Renal cortical epithelial cell (primary cell): ENCODE results near the gene MIPOL1. TPM values are rescaled to one million over a fixed set of nuclear protein-coding genes. Genes with fewer than 3 reads are reported as not detected.
"Not testable (repeated sequence)": the region's sequence is repeated elsewhere in the genome, so short reads cannot be mapped to it uniquely, and the experiment has no call there.

Source experiments
- DNase-seq: peaks from one replicate; pipeline ENCODE4 v3.0.0-alpha.2; 2011; ENCODE audit warnings: low read depth
- total RNA-seq: library from RNA; depleted of rRNA; stranded (reverse); fragments of >200 nt; gene quantifications from 2 replicates; pipeline ENCODE4 v1.2.3, GENCODE V29; 2014

The MIPOL1 gene
- 6.4 and 18.3 TPM in 2 replicates for total RNA-seq

DNA sequence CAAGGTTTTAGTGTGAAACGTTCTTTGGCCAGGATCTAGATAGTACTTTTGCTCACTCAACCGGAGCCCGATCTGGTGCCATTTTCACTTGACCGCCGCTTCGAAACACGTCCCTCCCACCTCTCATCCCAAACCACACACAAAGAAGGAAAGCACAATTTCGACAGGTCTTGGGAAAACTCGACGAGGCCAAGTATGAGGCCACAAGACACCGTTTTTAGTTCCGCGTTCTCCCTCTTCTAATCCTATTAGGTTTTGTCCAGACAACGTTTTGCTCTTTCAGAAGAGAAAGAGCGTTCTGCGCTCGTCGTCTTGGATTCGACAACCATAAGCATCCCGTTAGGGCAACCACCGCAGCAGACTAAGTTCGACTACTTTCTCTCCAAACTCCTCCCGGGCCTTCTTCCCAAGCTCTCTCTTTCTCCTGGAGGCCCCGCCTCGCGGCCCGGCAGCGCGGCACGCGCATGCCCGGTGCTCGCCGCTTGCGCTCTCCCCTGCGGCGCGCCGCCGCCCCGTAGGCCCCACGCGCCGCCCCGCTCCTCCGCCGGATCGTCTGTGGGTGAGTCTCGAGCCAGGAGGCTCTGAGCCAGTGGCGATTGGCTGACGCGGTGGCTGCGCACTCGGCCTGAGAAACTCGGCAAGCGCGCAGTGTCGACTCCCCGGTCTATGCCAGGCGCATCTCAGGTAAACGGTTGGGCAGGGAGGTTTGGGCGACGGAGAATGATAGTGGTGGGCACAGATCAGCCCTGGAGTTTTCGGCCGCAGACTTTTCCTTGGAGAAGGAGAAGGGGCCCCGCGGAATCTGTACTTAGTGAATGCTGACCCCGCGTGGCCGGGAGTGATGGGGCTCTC lies at the start of gene MIPOL1:
Gene MIPOL1 (plus strand): TSS at position 517 of the 852 bp plus-strand sequence. CDS start 49,952 bp downstream, outside the sequence.
- peak; percentile 68 for DNase-seq

DNA sequence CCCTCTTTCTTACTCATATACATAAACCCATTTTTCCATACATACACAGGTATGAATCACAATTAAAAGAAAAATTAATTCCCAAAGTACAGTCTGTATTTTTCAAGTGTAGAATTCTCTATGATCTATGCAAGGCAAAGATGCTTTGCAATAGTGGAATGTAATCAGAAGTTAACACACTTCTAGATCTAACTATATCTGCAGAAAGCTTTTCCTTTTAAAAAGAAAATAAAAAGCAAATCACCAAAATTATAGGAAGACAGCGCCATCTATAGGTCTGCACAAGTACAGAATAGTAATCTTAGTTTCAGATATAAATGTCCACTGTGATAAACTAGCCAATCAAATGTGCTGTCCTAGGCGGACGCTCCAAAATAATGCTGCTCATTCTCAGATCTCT lies 47.3 kb upstream of the MIPOL1 start:
- peak; percentile 53 for DNase-seq

GRCh38 chr14:37153005-37153404 lies 44.7 kb upstream of the MIPOL1 start:
- no peak for DNase-seq

DNA sequence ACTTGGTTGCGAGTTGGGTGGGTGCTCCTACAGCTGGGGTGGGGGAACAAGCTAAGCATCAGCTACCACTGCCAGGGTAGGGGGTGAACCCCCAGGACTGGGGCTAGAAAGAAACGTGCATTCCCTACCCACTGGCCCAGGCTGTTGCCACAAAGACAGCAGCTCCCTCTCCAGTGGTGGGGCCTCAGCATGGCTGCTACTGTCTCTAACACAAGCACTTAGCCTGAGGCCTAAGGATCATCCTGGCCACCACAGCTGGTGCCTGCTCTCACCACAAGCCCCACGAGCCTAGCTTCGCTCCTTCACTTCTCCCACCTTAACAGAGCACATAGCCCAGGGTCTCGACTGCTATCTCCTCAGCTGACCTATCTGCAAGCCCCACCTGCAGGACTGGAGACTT lies 44.3 kb upstream of the MIPOL1 start:
- no peak for DNase-seq

DNA sequence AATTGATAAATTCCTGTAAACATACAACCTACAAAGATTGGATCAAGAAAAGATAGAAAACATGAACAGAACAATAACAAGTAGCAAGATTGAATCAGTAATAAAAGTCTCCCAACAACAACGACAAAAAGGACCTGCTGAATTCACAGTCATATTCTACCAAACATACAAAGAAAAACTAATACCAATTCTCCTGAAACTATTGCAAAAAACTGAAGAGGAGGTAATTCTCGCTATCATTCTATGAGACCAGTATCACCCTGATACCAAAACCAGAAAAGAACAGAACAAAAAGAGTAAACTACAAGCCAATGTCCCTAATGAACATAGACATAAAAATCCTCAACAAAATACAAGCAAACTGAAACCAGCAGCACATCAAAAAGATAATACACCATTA lies 39.8 kb upstream of the MIPOL1 start:
- DNase-seq, result no peak

DNA sequence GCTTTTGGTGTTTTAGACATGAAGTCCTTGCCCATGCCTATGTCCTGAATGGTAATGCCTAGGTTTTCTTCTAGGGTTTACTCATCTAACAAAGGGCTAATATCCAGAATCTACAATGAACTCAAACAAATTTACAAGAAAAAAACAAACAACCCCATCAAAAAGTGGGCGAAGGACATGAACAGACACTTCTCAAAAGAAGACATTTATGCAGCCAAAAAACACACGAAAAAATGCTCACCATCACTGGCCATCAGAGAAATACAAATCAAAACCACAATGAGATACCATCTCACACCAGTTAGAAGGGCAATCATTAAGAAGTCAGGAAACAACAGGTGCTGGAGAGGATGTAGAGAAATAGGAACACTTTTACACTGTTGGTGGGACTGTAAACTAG lies 35.4 kb upstream of the MIPOL1 start:
- DNase-seq, result not testable (repeated sequence)

DNA sequence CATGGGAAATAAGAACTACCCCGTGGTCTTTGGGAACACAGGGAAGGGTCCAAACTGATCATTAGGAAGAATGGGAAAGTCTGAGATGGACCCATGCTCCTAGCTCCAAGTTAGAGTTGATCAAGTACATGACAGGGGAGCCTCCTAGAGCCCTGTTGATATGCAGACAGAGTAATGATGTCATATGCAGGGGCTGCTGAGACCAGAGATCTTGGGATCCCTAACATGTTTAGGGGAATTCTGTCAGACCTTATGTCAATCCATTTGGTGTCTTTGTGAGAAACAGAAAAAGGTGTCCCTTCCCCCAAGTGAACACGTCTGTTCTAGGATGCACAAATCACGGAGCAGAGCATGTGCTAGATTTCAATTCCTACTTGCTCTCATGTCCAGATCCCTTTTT lies 31.9 kb upstream of the MIPOL1 start:
- no peak for DNase-seq

- DNase-seq, result no peak
These were observed 30.3 kb upstream of the MIPOL1 start for GRCh38 chr14:37167151-37168047.

DNA sequence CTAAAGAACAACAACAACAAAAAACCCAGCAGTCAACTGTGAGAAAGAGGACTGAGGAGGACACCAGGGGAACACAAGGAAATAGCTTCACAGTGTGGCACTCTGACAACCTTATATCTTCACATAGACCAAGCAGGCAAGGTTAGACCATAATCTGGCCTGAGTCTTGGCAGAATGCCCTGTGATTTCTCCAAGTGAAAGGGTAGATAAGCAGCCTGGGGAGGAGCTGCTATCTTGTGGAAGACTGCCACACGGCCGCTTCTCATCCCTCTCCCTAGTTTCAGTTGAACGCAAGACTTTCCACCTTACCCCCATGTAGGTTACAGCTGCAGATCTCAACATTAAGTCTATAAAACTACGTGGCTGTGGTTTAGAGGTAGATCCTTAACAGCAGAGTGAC lies 29.0 kb upstream of the MIPOL1 start:
- DNase-seq, result no peak

GRCh38 chr14:37170237-37170636 lies 27.5 kb upstream of the MIPOL1 start:
- peak; percentile 2 for DNase-seq

GRCh38 chr14:37170993-37171392 lies 26.7 kb upstream of the MIPOL1 start:
- DNase-seq, result no peak

DNA sequence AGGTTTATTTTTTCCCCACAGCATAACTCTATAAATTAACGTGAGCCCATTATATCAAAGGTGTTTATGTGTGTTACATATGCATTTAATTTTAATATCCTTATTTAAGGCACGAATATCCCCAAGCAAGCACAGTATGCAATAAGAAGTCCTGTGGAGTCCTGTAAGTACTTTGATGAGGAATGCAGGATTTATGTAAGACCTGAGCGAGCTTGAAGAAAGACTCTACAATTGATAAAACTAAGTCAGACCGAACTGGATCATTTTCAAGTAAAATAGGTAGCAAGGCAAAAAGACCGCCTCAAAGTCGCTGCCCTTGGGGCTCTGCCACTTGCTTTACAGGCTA lies 26.1 kb upstream of the MIPOL1 start:
- DNase-seq, result no peak

DNA sequence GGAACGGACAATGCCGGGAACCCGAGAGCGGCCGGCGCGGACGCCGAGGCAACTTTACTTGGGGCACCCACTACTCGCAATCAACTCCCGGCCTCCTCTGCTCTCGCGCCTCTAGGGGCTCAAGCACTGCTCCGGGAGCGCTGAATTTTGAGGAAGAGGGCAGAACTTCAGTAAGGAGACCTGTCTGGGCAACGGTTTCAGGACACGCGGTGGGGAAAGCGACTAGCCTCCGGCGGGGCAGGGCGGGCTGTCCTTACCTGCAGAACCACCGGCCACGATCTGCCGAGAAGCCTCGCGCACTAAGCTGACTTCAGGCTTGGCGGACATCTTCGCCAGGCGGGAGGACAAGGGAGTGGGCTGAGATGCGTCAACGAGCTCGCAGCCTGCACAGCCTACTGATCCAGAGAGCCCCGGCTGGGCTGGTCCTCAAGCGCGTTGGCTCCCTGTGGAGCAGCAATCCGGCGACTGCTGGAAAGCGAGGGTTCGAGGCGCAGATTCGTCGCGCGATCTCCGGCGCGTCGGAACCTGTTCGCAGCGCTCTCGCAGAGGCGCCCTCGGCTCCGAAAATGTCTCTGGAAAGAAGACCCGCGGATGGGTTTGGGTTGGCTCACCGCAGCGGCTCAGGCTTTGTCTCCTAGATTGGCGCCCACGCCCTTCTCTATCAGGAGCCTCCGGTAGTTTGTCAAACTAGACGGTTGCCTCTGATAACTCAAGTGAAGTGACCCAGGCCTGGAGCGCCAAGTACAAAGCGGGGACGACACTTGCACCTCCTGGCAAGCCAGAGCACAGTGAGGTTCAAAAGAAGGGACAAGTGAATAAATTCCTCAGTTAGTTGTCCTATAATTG lies 25.5 kb upstream of the MIPOL1 start, which contains the start of gene SLC25A21:
Gene SLC25A21 (minus strand): TSS at position 583 of the 846 bp plus-strand sequence.
- peak; percentile 63 for DNase-seq

GRCh38 chr14:37172936-37173614 lies 24.7 kb upstream of the MIPOL1 start:
- no peak for DNase-seq

DNA sequence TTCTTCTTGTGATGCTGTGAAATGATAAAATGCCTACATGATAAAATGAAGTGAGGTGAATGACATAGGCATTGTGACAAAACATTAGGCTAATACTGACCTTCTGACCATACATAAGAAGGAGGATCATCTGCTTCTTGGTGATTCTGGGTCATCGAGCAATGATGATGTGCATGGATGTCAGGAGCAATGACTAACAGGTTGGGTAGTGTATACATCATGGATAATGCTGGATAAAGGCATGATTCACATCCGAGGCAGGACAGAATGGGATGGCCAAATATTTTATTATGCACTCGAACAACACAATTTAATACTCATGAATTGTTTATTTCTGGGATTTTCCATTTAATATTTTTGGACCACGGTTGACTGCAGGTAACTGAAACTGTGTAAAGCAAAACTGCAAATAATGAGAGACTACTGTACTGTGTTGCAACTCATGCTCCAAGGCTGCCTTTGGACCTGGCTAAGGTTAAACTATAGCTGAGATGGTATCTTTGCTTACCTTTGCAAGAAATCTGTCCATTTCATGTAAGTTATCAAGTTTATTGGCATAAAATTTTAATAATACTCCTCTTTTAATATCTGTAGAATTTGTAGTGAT lies 17.7 kb upstream of the MIPOL1 start:
- DNase-seq, result no peak

DNA sequence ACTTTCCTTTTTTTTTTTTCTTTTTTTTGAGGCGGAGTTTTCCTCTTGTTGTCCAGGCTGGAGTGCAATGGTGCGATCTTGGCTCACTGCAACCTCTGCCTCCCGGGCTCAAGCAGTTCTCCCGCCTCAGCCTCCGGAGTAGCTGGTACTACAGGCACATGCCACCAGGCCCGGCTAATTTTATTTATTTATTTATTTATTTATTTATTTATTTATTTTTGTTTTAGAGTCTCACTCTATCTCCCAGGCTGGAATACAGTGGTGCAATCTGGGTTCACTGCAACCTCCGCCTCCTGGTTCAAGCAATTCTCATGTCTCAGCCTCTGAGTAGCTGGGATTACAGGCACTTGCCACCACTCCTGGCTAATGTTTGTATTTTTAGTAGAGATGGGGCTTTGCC lies 16.9 kb upstream of the MIPOL1 start:
- not testable (repeated sequence) for DNase-seq

GRCh38 chr14:37181441-37181840 lies 16.3 kb upstream of the MIPOL1 start:
- no peak for DNase-seq

DNA sequence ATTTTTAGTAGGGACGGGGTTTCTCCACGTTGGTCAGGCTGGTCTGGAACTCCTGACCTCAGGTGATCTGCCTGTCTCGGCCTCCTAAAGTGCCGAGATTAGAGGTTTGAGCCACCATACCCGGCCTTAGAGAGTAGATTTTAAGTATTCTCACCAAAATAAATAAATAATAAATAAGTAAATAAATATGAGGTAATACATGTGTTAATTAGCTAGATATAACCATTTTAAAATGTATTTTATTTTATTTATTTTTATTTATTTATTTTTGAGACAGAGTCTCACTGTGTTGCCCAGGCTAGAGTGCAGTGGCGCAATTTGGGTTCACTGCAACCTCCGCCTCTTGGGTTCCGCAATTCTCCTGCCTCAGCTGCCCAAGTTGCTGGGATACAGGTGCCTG lies 13.2 kb upstream of the MIPOL1 start:
- not testable (repeated sequence) for DNase-seq

DNA sequence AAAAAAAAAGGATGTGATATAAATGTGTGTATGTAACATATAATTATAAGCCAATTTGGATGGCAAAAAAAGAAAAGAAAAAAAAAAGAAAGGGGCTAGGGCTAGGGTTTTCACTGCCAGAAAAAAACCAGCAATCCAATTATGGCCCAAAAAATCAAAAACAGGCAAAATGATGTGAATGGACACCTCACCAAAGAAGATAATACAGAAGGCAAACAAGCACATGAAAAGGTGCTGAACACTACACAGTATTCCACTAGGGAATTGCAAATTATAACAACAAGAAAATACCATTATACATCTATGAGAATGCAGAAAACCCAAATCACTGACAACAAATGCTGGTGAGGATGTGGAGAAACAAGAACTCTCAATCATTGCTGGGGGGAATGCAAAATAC lies 12.1 kb upstream of the MIPOL1 start:
- no peak for DNase-seq

DNA sequence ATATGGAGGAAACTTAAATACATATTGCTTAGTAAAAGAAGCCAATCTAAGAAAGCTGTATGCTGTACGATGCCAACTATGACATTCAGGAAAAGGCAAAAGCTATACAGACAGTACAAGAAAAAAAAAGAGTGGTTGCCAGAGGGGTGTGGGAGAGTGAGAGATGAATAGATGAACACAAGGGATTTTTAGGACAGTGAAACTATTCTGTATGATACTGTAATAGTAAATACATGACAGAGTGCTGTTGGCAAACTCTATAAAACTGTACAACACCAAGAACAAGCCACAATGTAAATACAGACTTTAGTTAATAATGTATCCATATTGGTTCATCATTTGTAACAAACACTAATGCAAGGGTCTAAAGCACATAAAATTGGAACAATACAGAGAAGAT lies 10.9 kb upstream of the MIPOL1 start:
- DNase-seq, result no peak

GRCh38 chr14:37187294-37187693 lies 10.4 kb upstream of the MIPOL1 start:
- no peak for DNase-seq
